ENCODE measurements around the gene CGNL1.

Gene CGNL1

GRCh38 chr15:57517030-57517671 lies 140.8 kb downstream of the CGNL1 start:
- TF ChIP-seq CTCF (IDR thresholded peaks at IDR 0.05; ENCODE audit: insufficient read depth, low read length, poor library complexity, severe bottlenecking) (no peak), EZH2phosphoT487 (conservative IDR thresholded peaks at IDR 0.05; ENCODE audit: low read length) (no peak)
- H3K9me3 ChIP-seq (ENCODE audit: insufficient read depth, low read length), result no peaks in the 10 kb centered on the region
- H3K4me2 ChIP-seq (ENCODE audit: low read depth, low read length, poor library complexity, severe bottlenecking), result no peak overlapping the region
- H3K9ac ChIP-seq (ENCODE audit: low read length), result no peak overlapping the region
- no peaks in the 10 kb centered on the region for H3K79me2 ChIP-seq (ENCODE audit: insufficient read depth, low read length)
- H2AFZ ChIP-seq (ENCODE audit: low read depth, low read length, severe bottlenecking), result no peak overlapping the region
- H4K20me1 ChIP-seq (ENCODE audit: low read depth, low read length), result no peaks in the 10 kb centered on the region
- no peaks in the 10 kb centered on the region for H3K27me3 ChIP-seq (ENCODE audit: low read length)
- no peaks in the 10 kb centered on the region for H3K9me2 ChIP-seq (replicated peaks; ENCODE audit: insufficient read depth, low read length)
- H3K4me3 ChIP-seq (ENCODE audit: insufficient read depth, low read length, poor library complexity, severe bottlenecking), result no peak overlapping the region
- H3K36me3 ChIP-seq (ENCODE audit: low read length), result no peaks in the 10 kb centered on the region
- H3F3A ChIP-seq (ENCODE audit: insufficient read depth), result no peaks in the 10 kb centered on the region
- H3K27ac ChIP-seq (ENCODE audit: low read depth, low read length), result no peak overlapping the region

GRCh38 chr15:57518779-57519405 lies 142.6 kb downstream of the CGNL1 start:
- TF ChIP-seq EZH2phosphoT487 (conservative IDR thresholded peaks at IDR 0.05; ENCODE audit: low read length) (no peak), CTCF (IDR thresholded peaks at IDR 0.05; ENCODE audit: insufficient read depth, low read length, poor library complexity, severe bottlenecking) (no peak)
- Histone ChIP-seq H2AFZ (ENCODE audit: low read depth, low read length, severe bottlenecking) (no peak overlapping the region), H3K27ac (ENCODE audit: low read depth, low read length) (no peak overlapping the region), H3K4me3 (ENCODE audit: insufficient read depth, low read length, poor library complexity, severe bottlenecking) (no peak overlapping the region), H4K20me1 (ENCODE audit: low read depth, low read length) (no peaks in the 10 kb centered on the region), H3K9ac (ENCODE audit: low read length) (no peak overlapping the region), H3F3A (ENCODE audit: insufficient read depth) (no peaks in the 10 kb centered on the region), H3K9me2 (replicated peaks; ENCODE audit: insufficient read depth, low read length) (no peaks in the 10 kb centered on the region), H3K4me2 (ENCODE audit: low read depth, low read length, poor library complexity, severe bottlenecking) (no peak overlapping the region), H3K9me3 (ENCODE audit: insufficient read depth, low read length) (no peaks in the 10 kb centered on the region), H3K79me2 (ENCODE audit: insufficient read depth, low read length) (no peaks in the 10 kb centered on the region), H3K27me3 (ENCODE audit: low read length) (no peaks in the 10 kb centered on the region), H3K36me3 (ENCODE audit: low read length) (no peaks in the 10 kb centered on the region)

GRCh38 chr15:57519806-57520205 lies 143.5 kb downstream of the CGNL1 start:
- no peaks in the 10 kb centered on the region for H3K79me2 ChIP-seq (ENCODE audit: insufficient read depth, low read length)
- no peak overlapping the region for H3K4me3 ChIP-seq (ENCODE audit: insufficient read depth, low read length, poor library complexity, severe bottlenecking)
- no peaks in the 10 kb centered on the region for H3K9me2 ChIP-seq (replicated peaks; ENCODE audit: insufficient read depth, low read length)
- no peaks in the 10 kb centered on the region for H4K20me1 ChIP-seq (ENCODE audit: low read depth, low read length)
- H3K27me3 ChIP-seq (ENCODE audit: low read length), result no peaks in the 10 kb centered on the region
- H3K36me3 ChIP-seq (ENCODE audit: low read length), result no peaks in the 10 kb centered on the region
- H3K9ac ChIP-seq (ENCODE audit: low read length), result no peak overlapping the region
- no peak overlapping the region for H2AFZ ChIP-seq (ENCODE audit: low read depth, low read length, severe bottlenecking)
- H3K27ac ChIP-seq (ENCODE audit: low read depth, low read length), result no peak overlapping the region
- H3K9me3 ChIP-seq (ENCODE audit: insufficient read depth, low read length), result no peaks in the 10 kb centered on the region
- H3F3A ChIP-seq (ENCODE audit: insufficient read depth), result no peaks in the 10 kb centered on the region
- no peak for TF ChIP-seq EZH2phosphoT487 (conservative IDR thresholded peaks at IDR 0.05; ENCODE audit: low read length)
- no peak for TF ChIP-seq CTCF (IDR thresholded peaks at IDR 0.05; ENCODE audit: insufficient read depth, low read length, poor library complexity, severe bottlenecking)
- H3K4me2 ChIP-seq (ENCODE audit: low read depth, low read length, poor library complexity, severe bottlenecking), result no peak overlapping the region

Measured in SU-DHL-6 (cell line).